Measurements from ENCODE around the gene CXXC1. TPM values are rescaled to one million over a fixed set of nuclear protein-coding genes. Genes with fewer than 3 reads are reported as not detected.

The CXXC1 gene
- 46.1 and 46.6 TPM in 2 replicates for polyA plus RNA-seq (2013)

- Histone ChIP-seq H2BK5ac (ENCODE audit: low read depth, low read length, poor library complexity) (peak within 1 kb of the TSS; percentile 52), H2AK5ac (ENCODE audit: low read length) (no peak within 1 kb of the TSS), H3K27me3 (ENCODE audit: insufficient read depth, low read length) (no peaks in the 10 kb centered on the region), H3K18ac (ENCODE audit: low read length) (peak within 1 kb of the TSS; percentile 63), H2BK12ac (ENCODE audit: low read length) (no peak within 1 kb of the TSS), H3K27ac (ENCODE audit: low read depth, low read length) (no peak within 1 kb of the TSS), H3K79me1 (ENCODE audit: low read length) (peaks cover 5% of the 10 kb centered on the region), H4K12ac (ENCODE audit: low read depth, low read length) (peak within 1 kb of the TSS; percentile 56), H2BK120ac (ENCODE audit: insufficient read depth, low read length, poor library complexity) (no peak within 1 kb of the TSS), H3K4me3 (ENCODE audit: low read depth, low read length) (peak within 1 kb of the TSS; percentile 96), H3K4ac (ENCODE audit: low read depth, low read length) (peak within 1 kb of the TSS; percentile 53), H3K14ac (ENCODE audit: low read length) (peak within 1 kb of the TSS; percentile 78), H4K91ac (ENCODE audit: low read depth, low read length) (peak within 1 kb of the TSS; percentile 50), H3K79me2 (ENCODE audit: control insufficient read depth, insufficient read depth, low read length, poor library complexity) (peaks cover 6% of the 10 kb centered on the region), H4K8ac (ENCODE audit: low read depth, low read length) (peak within 1 kb of the TSS; percentile 74), H3K9ac (ENCODE audit: low read length) (peak within 1 kb of the TSS; percentile 70), H3K23ac (ENCODE audit: low read length) (no peak within 1 kb of the TSS), H2AFZ (ENCODE audit: insufficient read depth, low read length, poor library complexity) (peak within 1 kb of the TSS; percentile 93), H3K4me1 (ENCODE audit: control insufficient read depth in 1 of 2, insufficient read depth in 2 of 2, low read length in 2 of 2) (peaks cover 7 to 8% of the 10 kb centered on the region in 2 experiments), H3K4me2 (ENCODE audit: low read length) (peak within 1 kb of the TSS; percentile 97), H3K36me3 (ENCODE audit: control insufficient read depth in 1 of 2, insufficient read depth in 2 of 2, low read length in 2 of 2) (peaks cover 34 to 35% of the 10 kb centered on the region in 2 experiments), H3K9me3 (ENCODE audit: insufficient read depth, low read depth, low read length) (no peaks in the 10 kb centered on the region)
- DNase-seq = peak; percentile 100
- WGBS (ENCODE audit: extremely low coverage, insufficient coverage, insufficient read length) = no CpG with 5 or more reads among the region's 76 CpGs
Observed at GRCh38 chr18:50287441-50288347, at the start of gene CXXC1. TSS of gene CXXC1 (minus strand) at chr18:50287692. CDS start at chr18:50287589, 103 bp downstream.

- Histone ChIP-seq H2BK12ac (ENCODE audit: low read length) (no peak overlapping the region), H3K18ac (ENCODE audit: low read length) (no peak overlapping the region), H2AFZ (ENCODE audit: insufficient read depth, low read length, poor library complexity) (no peak overlapping the region), H4K91ac (ENCODE audit: low read depth, low read length) (no peak overlapping the region), H3K27me3 (ENCODE audit: insufficient read depth, low read length) (no peaks in the 10 kb centered on the region), H3K27ac (ENCODE audit: low read depth, low read length) (no peak overlapping the region), H2BK120ac (ENCODE audit: insufficient read depth, low read length, poor library complexity) (no peak overlapping the region), H3K4me1 (ENCODE audit: control insufficient read depth in 1 of 2, insufficient read depth in 2 of 2, low read length in 2 of 2) (no peaks in the 10 kb centered on the region), H3K23ac (ENCODE audit: low read length) (no peak overlapping the region), H2AK5ac (ENCODE audit: low read length) (no peak overlapping the region), H3K4ac (ENCODE audit: low read depth, low read length) (no peak overlapping the region), H3K4me2 (ENCODE audit: low read length) (no peak overlapping the region), H4K12ac (ENCODE audit: low read depth, low read length) (no peak overlapping the region), H3K9ac (ENCODE audit: low read length) (no peak overlapping the region), H3K79me1 (ENCODE audit: low read length) (no peaks in the 10 kb centered on the region), H3K14ac (ENCODE audit: low read length) (no peak overlapping the region), H3K9me3 (ENCODE audit: insufficient read depth, low read depth, low read length) (no peaks in the 10 kb centered on the region), H3K36me3 (ENCODE audit: control insufficient read depth in 1 of 2, insufficient read depth in 2 of 2, low read length in 2 of 2) (no peaks in the 10 kb centered on the region), H4K8ac (ENCODE audit: low read depth, low read length) (no peak overlapping the region), H3K4me3 (ENCODE audit: low read depth, low read length) (no peak overlapping the region), H3K79me2 (ENCODE audit: control insufficient read depth, insufficient read depth, low read length, poor library complexity) (no peaks in the 10 kb centered on the region), H2BK5ac (ENCODE audit: low read depth, low read length, poor library complexity) (no peak overlapping the region)
- DNase-seq = no peak
- no CpG with 5 or more reads among the region's 7 CpGs for WGBS (ENCODE audit: extremely low coverage, insufficient coverage, insufficient read length)
Observed at GRCh38 chr18:50334546-50335152, 47.2 kb upstream of the CXXC1 start.

GRCh38 chr18:50331691-50332090 lies 44.2 kb upstream of the CXXC1 start:
- no peaks in the 10 kb centered on the region for H3K4me1 ChIP-seq (ENCODE audit: control insufficient read depth in 1 of 2, insufficient read depth in 2 of 2, low read length in 2 of 2)
- no peaks in the 10 kb centered on the region for H3K79me2 ChIP-seq (ENCODE audit: control insufficient read depth, insufficient read depth, low read length, poor library complexity)
- no peak overlapping the region for H3K4me3 ChIP-seq (ENCODE audit: low read depth, low read length)
- no peak overlapping the region for H2BK12ac ChIP-seq (ENCODE audit: low read length)
- H3K9ac ChIP-seq (ENCODE audit: low read length) = no peak overlapping the region
- no peak overlapping the region for H2BK120ac ChIP-seq (ENCODE audit: insufficient read depth, low read length, poor library complexity)
- H3K36me3 ChIP-seq (ENCODE audit: control insufficient read depth in 1 of 2, insufficient read depth in 2 of 2, low read length in 2 of 2) = no peaks in the 10 kb centered on the region
- no peak overlapping the region for H3K18ac ChIP-seq (ENCODE audit: low read length)
- no peak overlapping the region for H4K91ac ChIP-seq (ENCODE audit: low read depth, low read length)
- H3K27me3 ChIP-seq (ENCODE audit: insufficient read depth, low read length) = no peaks in the 10 kb centered on the region
- H2BK5ac ChIP-seq (ENCODE audit: low read depth, low read length, poor library complexity) = no peak overlapping the region
- H3K4me2 ChIP-seq (ENCODE audit: low read length) = no peak overlapping the region
- no peak for DNase-seq
- no peak overlapping the region for H2AFZ ChIP-seq (ENCODE audit: insufficient read depth, low read length, poor library complexity)
- no peak overlapping the region for H3K14ac ChIP-seq (ENCODE audit: low read length)
- H3K79me1 ChIP-seq (ENCODE audit: low read length) = no peaks in the 10 kb centered on the region
- H3K9me3 ChIP-seq (ENCODE audit: insufficient read depth, low read depth, low read length) = no peaks in the 10 kb centered on the region
- H4K8ac ChIP-seq (ENCODE audit: low read depth, low read length) = no peak overlapping the region
- H2AK5ac ChIP-seq (ENCODE audit: low read length) = no peak overlapping the region
- H3K27ac ChIP-seq (ENCODE audit: low read depth, low read length) = no peak overlapping the region
- WGBS (ENCODE audit: extremely low coverage, insufficient coverage, insufficient read length) = no CpG with 5 or more reads among the region's 1 CpG
- no peak overlapping the region for H3K4ac ChIP-seq (ENCODE audit: low read depth, low read length)
- no peak overlapping the region for H3K23ac ChIP-seq (ENCODE audit: low read length)
- H4K12ac ChIP-seq (ENCODE audit: low read depth, low read length) = no peak overlapping the region

- Histone ChIP-seq H3K4ac (ENCODE audit: low read depth, low read length) (no peak overlapping the region), H2AFZ (ENCODE audit: insufficient read depth, low read length, poor library complexity) (no peak overlapping the region), H3K79me1 (ENCODE audit: low read length) (no peaks in the 10 kb centered on the region), H2BK120ac (ENCODE audit: insufficient read depth, low read length, poor library complexity) (no peak overlapping the region), H3K9ac (ENCODE audit: low read length) (no peak overlapping the region), H2BK12ac (ENCODE audit: low read length) (no peak overlapping the region), H2BK5ac (ENCODE audit: low read depth, low read length, poor library complexity) (no peak overlapping the region), H3K4me3 (ENCODE audit: low read depth, low read length) (no peak overlapping the region), H4K91ac (ENCODE audit: low read depth, low read length) (no peak overlapping the region), H3K9me3 (ENCODE audit: insufficient read depth, low read depth, low read length) (no peaks in the 10 kb centered on the region), H2AK5ac (ENCODE audit: low read length) (no peak overlapping the region), H3K14ac (ENCODE audit: low read length) (no peak overlapping the region), H3K4me1 (ENCODE audit: control insufficient read depth in 1 of 2, insufficient read depth in 2 of 2, low read length in 2 of 2) (no peaks in the 10 kb centered on the region), H3K79me2 (ENCODE audit: control insufficient read depth, insufficient read depth, low read length, poor library complexity) (no peaks in the 10 kb centered on the region), H4K12ac (ENCODE audit: low read depth, low read length) (no peak overlapping the region), H3K4me2 (ENCODE audit: low read length) (no peak overlapping the region), H3K27me3 (ENCODE audit: insufficient read depth, low read length) (no peaks in the 10 kb centered on the region), H3K18ac (ENCODE audit: low read length) (no peak overlapping the region), H4K8ac (ENCODE audit: low read depth, low read length) (no peak overlapping the region), H3K27ac (ENCODE audit: low read depth, low read length) (no peak overlapping the region), H3K23ac (ENCODE audit: low read length) (no peak overlapping the region), H3K36me3 (ENCODE audit: control insufficient read depth in 1 of 2, insufficient read depth in 2 of 2, low read length in 2 of 2) (no peaks in the 10 kb centered on the region)
- DNase-seq = no peak
Observed at GRCh38 chr18:50330176-50330575, 42.7 kb upstream of the CXXC1 start.
